HG03280 (cell line): Measurements from ENCODE around the gene ENOSF1.

Source experiments
- ATAC-seq: cut with Tn5 transposase; IDR thresholded peaks from one replicate; pipeline ENCODE4 v1.9.1; 2021; ENCODE audit warnings: mild to moderate bottlenecking, moderate library complexity; ENCODE audit not compliant: unreplicated experiment

The ENOSF1 gene

DNA sequence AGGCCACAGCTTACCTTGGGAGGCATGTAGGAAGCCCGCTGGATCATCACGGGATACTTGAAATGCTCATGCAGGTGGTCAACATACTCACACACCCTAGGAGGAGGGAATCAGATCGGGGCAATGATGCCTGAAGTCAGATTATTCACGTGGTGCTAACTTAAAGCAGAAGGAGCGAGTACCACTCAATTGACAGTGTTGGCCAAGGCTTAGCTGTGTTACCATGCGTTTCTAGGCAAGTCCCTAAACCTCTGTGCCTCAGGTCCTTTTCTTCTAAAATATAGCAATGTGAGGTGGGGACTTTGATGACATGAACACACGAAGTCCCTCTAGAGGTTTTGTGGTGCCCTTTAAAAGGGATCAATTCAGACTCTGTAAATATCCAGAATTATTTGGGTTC, 37.1 kb downstream of the ENOSF1 start:
- no peak for ATAC-seq

GRCh38 chr18:673769-674168, 38.7 kb downstream of the ENOSF1 start:
- no peak for ATAC-seq

GRCh38 chr18:673317-673716, 39.1 kb downstream of the ENOSF1 start:
- ATAC-seq = no peak

GRCh38 chr18:671405-671804, 41.0 kb downstream of the ENOSF1 start:
- no peak for ATAC-seq

DNA sequence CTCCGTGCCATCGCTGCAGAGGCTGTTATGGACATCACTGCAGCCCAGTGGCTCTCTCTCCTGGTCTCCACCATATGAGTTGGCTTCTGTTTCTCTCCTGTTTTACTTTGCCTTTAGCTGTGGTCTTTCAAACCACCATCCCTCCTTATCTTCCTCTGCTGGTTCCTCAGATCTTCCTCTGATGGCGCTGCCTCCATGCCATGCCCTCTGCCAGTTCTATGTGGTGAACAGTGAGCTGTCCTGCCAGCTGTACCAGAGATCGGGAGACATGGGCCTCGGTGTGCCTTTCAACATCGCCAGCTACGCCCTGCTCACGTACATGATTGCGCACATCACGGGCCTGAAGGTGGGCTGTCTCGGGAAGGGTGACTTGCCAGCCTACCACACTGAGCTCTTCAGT, 41.9 kb downstream of the ENOSF1 start:
- no peak for ATAC-seq

DNA sequence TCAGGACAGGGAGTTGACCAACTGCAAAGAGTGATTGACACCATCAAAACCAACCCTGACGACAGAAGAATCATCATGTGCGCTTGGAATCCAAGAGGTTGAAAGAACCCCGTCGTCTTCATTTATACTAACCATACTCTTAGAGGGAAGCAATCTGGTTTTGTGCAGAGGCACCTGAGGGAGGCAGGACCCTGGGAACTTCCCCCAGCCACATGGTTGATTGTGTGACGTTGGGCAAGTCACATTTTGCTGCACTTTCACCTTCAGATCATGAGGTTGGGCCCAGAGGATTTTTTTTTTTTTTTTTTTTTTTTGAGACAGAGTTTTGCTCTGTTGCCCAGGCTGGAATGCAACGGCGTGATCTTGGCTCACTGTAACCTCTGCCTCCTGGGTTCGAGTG, 43.4 kb downstream of the ENOSF1 start:
- ATAC-seq = no peak

- ATAC-seq = no peak
Observed at GRCh38 chr18:668260-668659, 44.2 kb downstream of the ENOSF1 start.

DNA sequence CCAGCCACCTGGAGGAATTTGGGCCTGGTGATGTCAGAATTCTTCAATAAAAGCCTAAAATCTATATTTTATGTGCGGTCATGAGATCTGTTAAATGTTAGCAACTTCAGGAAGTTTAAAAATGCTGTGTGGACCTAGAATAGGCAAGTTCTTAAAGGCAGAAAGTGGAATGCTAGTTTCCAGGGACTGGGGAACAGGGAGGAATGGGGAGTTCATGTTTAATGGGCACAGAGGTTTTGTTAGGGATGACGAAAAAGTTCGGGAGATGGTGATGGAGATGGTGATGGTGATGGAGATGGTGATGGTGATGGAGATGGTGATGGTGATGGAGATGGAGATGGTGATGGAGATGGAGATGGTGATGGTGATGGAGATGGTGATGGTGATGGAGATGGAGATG, 45.8 kb downstream of the ENOSF1 start:
- ATAC-seq = no peak

GRCh38 chr18:666177-666576, 46.3 kb downstream of the ENOSF1 start:
- no peak for ATAC-seq

GRCh38 chr18:662197-662596, 50.2 kb downstream of the ENOSF1 start:
- no peak for ATAC-seq

GRCh38 chr18:659597-659996, 52.8 kb downstream of the ENOSF1 start:
- ATAC-seq = no peak

- ATAC-seq = no peak
Observed at GRCh38 chr18:658947-659533, 53.4 kb downstream of the ENOSF1 start.

- peak; percentile 56 for ATAC-seq
Observed at GRCh38 chr18:658001-658946, 54.2 kb downstream of the ENOSF1 start.

- peak; percentile 43 for ATAC-seq
Observed at GRCh38 chr18:657311-658000, 55.0 kb downstream of the ENOSF1 start, which contains the start of gene TYMS. TYMS (plus strand) TSS chr18:657653; CDS start chr18:657743, 90 bp downstream.

- ATAC-seq = no peak
Observed at GRCh38 chr18:655445-655844, 57.0 kb downstream of the ENOSF1 start.

GRCh38 chr18:654601-655000, 57.8 kb downstream of the ENOSF1 start:
- ATAC-seq = no peak

- ATAC-seq = no peak
Observed at GRCh38 chr18:653512-653911, 58.9 kb downstream of the ENOSF1 start.

GRCh38 chr18:652131-652530, 60.3 kb downstream of the ENOSF1 start:
- no peak for ATAC-seq

GRCh38 chr18:650428-650858, 62.0 kb downstream of the ENOSF1 start:
- ATAC-seq = peak; percentile 99

DNA sequence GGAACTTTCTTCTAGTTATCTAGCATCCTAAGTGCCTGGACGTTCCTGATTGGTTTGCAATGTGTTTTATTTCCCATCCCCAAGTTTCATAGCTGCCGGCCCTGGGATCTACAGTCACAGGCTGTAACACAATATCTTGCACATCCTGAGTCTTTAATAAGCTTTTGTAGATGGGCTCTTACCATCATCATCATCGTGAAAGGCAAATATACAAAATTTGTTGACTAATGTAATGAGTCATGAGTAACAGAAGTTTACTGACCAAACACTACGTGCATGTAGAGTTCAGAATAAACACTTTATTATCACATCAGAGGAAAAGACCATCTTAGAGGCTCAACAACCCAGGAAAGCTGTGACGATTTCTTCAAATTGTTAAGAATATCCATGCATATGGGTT, 63.1 kb downstream of the ENOSF1 start:
- no peak for ATAC-seq

DNA sequence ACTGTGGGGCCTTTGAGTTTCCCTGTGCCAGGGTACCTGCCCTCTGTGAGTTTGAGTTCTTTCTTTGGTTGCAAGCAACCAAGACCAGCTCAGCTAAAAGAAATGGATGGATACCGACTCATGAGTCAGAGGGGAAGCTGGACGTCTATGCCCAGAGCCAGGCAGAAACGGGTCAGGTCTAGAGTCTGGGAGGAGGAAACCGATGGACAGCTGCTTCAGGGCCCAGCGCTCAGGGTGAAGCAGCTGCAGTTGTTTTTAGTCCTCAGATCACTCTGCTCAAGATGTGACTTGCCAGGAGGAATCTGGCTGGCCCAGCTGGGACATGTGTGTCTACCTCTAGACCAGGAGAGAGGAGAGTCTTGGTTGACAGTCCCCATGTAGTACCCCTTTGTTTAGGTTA, 65.1 kb downstream of the ENOSF1 start:
- ATAC-seq = no peak
